Measurements from ENCODE around the gene GBX2. TPM values are rescaled to one million over a fixed set of nuclear protein-coding genes. Genes with fewer than 3 reads are reported as not detected.

GBX2 gene
- total RNA-seq, 1 donor from 2014 or later, result 1.8 TPM

- Histone ChIP-seq H3K9ac (ENCODE audit: low read length) (no peak overlapping the region), H3K79me2 (ENCODE audit: insufficient read depth, low read length) (no peaks in the 10 kb centered on the region), H3K27me3 (ENCODE audit: insufficient read depth, low read length) (no peaks in the 10 kb centered on the region), H3K4me3 (ENCODE audit: insufficient read depth, low read depth, low read length) (no peak overlapping the region), H3K36me3 (ENCODE audit: insufficient read depth, low read length) (no peaks in the 10 kb centered on the region), H3K27ac (ENCODE audit: low read depth, low read length) (no peak overlapping the region), H3K4me2 (ENCODE audit: low read length) (no peak overlapping the region), H3K9me3 (ENCODE audit: insufficient read depth, low read depth, low read length) (no peaks in the 10 kb centered on the region), H4K20me1 (ENCODE audit: insufficient read depth, low read length) (no peaks in the 10 kb centered on the region), H3K4me1 (ENCODE audit: insufficient read depth, low read length) (no peaks in the 10 kb centered on the region), H2AFZ (ENCODE audit: low read depth, low read length) (no peak overlapping the region)
- TF ChIP-seq EZH2 (IDR thresholded peaks at IDR 0.05; ENCODE audit: insufficient read depth, low read length), result no peak
- TF ChIP-seq CTCF (IDR thresholded peaks at IDR 0.05; ENCODE audit: insufficient read depth, low read depth, low read length), result no peak
- H3K4me1 Mint-ChIP-seq (ENCODE audit: low read depth, unreplicated experiment), result no peaks in the 10 kb centered on the region
- no peak overlapping the region for H3K4me3 Mint-ChIP-seq (ENCODE audit: unreplicated experiment)
- H3K27me3 Mint-ChIP-seq (ENCODE audit: low read depth, unreplicated experiment), result no peaks in the 10 kb centered on the region
- H3K27ac Mint-ChIP-seq (ENCODE audit: unreplicated experiment), result no peak overlapping the region
- no peaks in the 10 kb centered on the region for H3K9me3 Mint-ChIP-seq (ENCODE audit: unreplicated experiment)
- DNase-seq (ENCODE audit: low read depth) (no peak), FAIRE-seq (no peak)
- H3K36me3 Mint-ChIP-seq (ENCODE audit: low read depth, unreplicated experiment), result peaks cover 18% of the 10 kb centered on the region
Measured at GRCh38 chr2:236127010-236127409, 41.2 kb downstream of the GBX2 start.

- FAIRE-seq (no peak), DNase-seq (ENCODE audit: low read depth) (no peak)
- no peak overlapping the region for H3K27ac Mint-ChIP-seq (ENCODE audit: unreplicated experiment)
- H3K4me1 ChIP-seq (ENCODE audit: insufficient read depth, low read length), result no peaks in the 10 kb centered on the region
- H4K20me1 ChIP-seq (ENCODE audit: insufficient read depth, low read length), result no peaks in the 10 kb centered on the region
- no peaks in the 10 kb centered on the region for H3K9me3 Mint-ChIP-seq (ENCODE audit: unreplicated experiment)
- H3K79me2 ChIP-seq (ENCODE audit: insufficient read depth, low read length), result no peaks in the 10 kb centered on the region
- TF ChIP-seq EZH2 (IDR thresholded peaks at IDR 0.05; ENCODE audit: insufficient read depth, low read length) (no peak), CTCF (IDR thresholded peaks at IDR 0.05; ENCODE audit: insufficient read depth, low read depth, low read length) (no peak)
- no peak overlapping the region for H3K4me2 ChIP-seq (ENCODE audit: low read length)
- no peaks in the 10 kb centered on the region for H3K36me3 ChIP-seq (ENCODE audit: insufficient read depth, low read length)
- no peaks in the 10 kb centered on the region for H3K4me1 Mint-ChIP-seq (ENCODE audit: low read depth, unreplicated experiment)
- peaks cover 21% of the 10 kb centered on the region for H3K36me3 Mint-ChIP-seq (ENCODE audit: low read depth, unreplicated experiment)
- H2AFZ ChIP-seq (ENCODE audit: low read depth, low read length), result no peak overlapping the region
- no peak overlapping the region for H3K9ac ChIP-seq (ENCODE audit: low read length)
- H3K27me3 Mint-ChIP-seq (ENCODE audit: low read depth, unreplicated experiment), result no peaks in the 10 kb centered on the region
- no peak overlapping the region for H3K4me3 Mint-ChIP-seq (ENCODE audit: unreplicated experiment)
- H3K9me3 ChIP-seq (ENCODE audit: insufficient read depth, low read depth, low read length), result no peaks in the 10 kb centered on the region
- H3K4me3 ChIP-seq (ENCODE audit: insufficient read depth, low read depth, low read length), result no peak overlapping the region
- H3K27ac ChIP-seq (ENCODE audit: low read depth, low read length), result no peak overlapping the region
- no peaks in the 10 kb centered on the region for H3K27me3 ChIP-seq (ENCODE audit: insufficient read depth, low read length)
Measured at GRCh38 chr2:236125541-236125940, 42.6 kb downstream of the GBX2 start.

DNA sequence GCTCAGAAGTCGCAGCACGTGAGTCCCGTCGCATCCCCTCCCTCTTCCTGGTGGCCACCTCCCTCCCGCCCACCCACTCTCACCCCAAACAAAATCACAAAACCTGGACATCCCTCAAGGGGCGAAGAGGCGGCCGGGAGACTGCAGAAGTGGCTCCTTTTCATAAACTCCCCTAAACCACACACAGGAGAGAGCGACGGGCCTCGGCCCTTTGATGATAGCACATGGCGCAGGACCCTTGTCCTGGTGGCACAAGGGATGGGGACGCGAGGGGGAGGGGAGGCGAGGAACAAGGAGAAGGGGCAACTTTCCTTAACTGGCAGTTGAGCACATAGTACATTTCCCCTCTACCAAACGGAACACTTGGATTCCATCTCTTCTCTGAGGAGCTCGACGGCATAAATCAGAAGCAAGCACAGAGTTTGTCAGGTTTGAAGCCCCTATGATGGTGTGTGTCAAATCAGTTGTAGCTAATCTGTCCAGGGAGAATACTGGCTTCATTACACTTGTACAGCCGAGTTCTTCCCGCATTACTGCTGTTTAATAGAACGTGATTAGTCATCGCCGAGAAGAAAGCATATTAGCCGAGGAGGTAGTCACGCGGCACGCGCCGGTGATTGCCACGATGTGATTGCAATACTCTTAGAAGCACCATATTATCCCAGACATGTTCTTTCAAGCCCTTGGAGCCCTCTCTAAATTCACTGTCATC lies 43.8 kb downstream of the GBX2 start:
- Histone ChIP-seq H2AFZ (ENCODE audit: low read depth, low read length) (no peak overlapping the region), H4K20me1 (ENCODE audit: insufficient read depth, low read length) (no peaks in the 10 kb centered on the region), H3K27ac (ENCODE audit: low read depth, low read length) (no peak overlapping the region), H3K9ac (ENCODE audit: low read length) (no peak overlapping the region), H3K4me1 (ENCODE audit: insufficient read depth, low read length) (no peaks in the 10 kb centered on the region), H3K79me2 (ENCODE audit: insufficient read depth, low read length) (no peaks in the 10 kb centered on the region), H3K9me3 (ENCODE audit: insufficient read depth, low read depth, low read length) (no peaks in the 10 kb centered on the region), H3K4me3 (ENCODE audit: insufficient read depth, low read depth, low read length) (no peak overlapping the region), H3K36me3 (ENCODE audit: insufficient read depth, low read length) (no peaks in the 10 kb centered on the region), H3K27me3 (ENCODE audit: insufficient read depth, low read length) (no peaks in the 10 kb centered on the region), H3K4me2 (ENCODE audit: low read length) (no peak overlapping the region)
- no peak for FAIRE-seq
- H3K27me3 Mint-ChIP-seq (ENCODE audit: low read depth, unreplicated experiment), result no peaks in the 10 kb centered on the region
- TF ChIP-seq EZH2 (IDR thresholded peaks at IDR 0.05; ENCODE audit: insufficient read depth, low read length), result no peak
- no peak for TF ChIP-seq CTCF (IDR thresholded peaks at IDR 0.05; ENCODE audit: insufficient read depth, low read depth, low read length)
- H3K4me3 Mint-ChIP-seq (ENCODE audit: unreplicated experiment), result no peak overlapping the region
- no peak for DNase-seq (ENCODE audit: low read depth)
- peaks cover 21% of the 10 kb centered on the region for H3K36me3 Mint-ChIP-seq (ENCODE audit: low read depth, unreplicated experiment)
- no peaks in the 10 kb centered on the region for H3K9me3 Mint-ChIP-seq (ENCODE audit: unreplicated experiment)
- H3K27ac Mint-ChIP-seq (ENCODE audit: unreplicated experiment), result peak overlapping the region; percentile 26
- no peaks in the 10 kb centered on the region for H3K4me1 Mint-ChIP-seq (ENCODE audit: low read depth, unreplicated experiment)
